PFSK-1 (cell line): ENCODE results near the gene GALNT14.

ENCODE experiments used
- FOXP2 ChIP-seq: optimal IDR thresholded peaks from 2 replicates; pipeline ENCODE3; 2011; ENCODE audit warnings: borderline replicate concordance, control low read depth, inconsistent platforms; ENCODE audit not compliant: insufficient read depth; ENCODE audit errors: extremely low read length, extremely low read depth
- POLR2AphosphoS5 ChIP-seq: IDR thresholded peaks from 2 replicates; pipeline ENCODE4 v1.6.1; 2012; ENCODE audit warnings: low read depth, mild to moderate bottlenecking, control low read depth, low read length, moderate library complexity
- SIN3A ChIP-seq: IDR thresholded peaks from 2 replicates; pipeline ENCODE4 v1.6.1; 2012; ENCODE audit warnings: mild to moderate bottlenecking, low read length, moderate library complexity, borderline replicate concordance; ENCODE audit not compliant: insufficient read depth
- TAF1 ChIP-seq: IDR thresholded peaks from 2 replicates; pipeline ENCODE4 v1.6.1; 2012; ENCODE audit warnings: low read length, control low read depth, borderline replicate concordance; ENCODE audit not compliant: insufficient read depth
- TF ChIP-seq, protein P1 (sequence below), 2 experiments: IDR thresholded peaks; 2 replicates each; pipeline versions ENCODE4 v1.6.1 to v1.8.0; 2011 to 2012; ENCODE audit warnings: low read depth in 2 of 2, low read length in 2 of 2, control low read depth in 1 of 2, inconsistent platforms in 1 of 2, mild to moderate bottlenecking in 1 of 2, moderate library complexity in 1 of 2; ENCODE audit not compliant: insufficient read depth in 1 of 2

DNA sequence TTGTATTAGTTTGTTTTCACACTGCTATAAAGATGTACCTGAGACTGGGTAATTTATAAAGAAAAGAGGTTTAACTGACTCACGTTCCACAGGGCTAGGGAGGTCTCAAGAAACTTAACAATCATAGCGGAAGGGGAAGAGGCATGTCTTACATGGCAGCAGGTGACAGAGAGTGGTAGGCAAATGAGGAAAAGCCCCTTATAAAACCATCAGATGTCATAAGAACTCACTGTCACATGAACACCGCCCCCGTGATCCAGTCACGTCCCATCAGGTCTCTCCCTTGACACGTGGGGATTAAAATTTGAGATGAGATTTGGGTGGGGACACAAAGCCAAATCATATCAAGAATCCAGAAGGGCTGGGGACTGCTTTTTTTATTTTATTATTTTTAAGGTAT lies 120.0 kb downstream of the GALNT14 start:
- TF ChIP-seq POLR2AphosphoS5 = no peak
- TF ChIP-seq FOXP2 = no peak
- TF ChIP-seq TAF1 = no peak
- TF ChIP-seq, protein P1, sequence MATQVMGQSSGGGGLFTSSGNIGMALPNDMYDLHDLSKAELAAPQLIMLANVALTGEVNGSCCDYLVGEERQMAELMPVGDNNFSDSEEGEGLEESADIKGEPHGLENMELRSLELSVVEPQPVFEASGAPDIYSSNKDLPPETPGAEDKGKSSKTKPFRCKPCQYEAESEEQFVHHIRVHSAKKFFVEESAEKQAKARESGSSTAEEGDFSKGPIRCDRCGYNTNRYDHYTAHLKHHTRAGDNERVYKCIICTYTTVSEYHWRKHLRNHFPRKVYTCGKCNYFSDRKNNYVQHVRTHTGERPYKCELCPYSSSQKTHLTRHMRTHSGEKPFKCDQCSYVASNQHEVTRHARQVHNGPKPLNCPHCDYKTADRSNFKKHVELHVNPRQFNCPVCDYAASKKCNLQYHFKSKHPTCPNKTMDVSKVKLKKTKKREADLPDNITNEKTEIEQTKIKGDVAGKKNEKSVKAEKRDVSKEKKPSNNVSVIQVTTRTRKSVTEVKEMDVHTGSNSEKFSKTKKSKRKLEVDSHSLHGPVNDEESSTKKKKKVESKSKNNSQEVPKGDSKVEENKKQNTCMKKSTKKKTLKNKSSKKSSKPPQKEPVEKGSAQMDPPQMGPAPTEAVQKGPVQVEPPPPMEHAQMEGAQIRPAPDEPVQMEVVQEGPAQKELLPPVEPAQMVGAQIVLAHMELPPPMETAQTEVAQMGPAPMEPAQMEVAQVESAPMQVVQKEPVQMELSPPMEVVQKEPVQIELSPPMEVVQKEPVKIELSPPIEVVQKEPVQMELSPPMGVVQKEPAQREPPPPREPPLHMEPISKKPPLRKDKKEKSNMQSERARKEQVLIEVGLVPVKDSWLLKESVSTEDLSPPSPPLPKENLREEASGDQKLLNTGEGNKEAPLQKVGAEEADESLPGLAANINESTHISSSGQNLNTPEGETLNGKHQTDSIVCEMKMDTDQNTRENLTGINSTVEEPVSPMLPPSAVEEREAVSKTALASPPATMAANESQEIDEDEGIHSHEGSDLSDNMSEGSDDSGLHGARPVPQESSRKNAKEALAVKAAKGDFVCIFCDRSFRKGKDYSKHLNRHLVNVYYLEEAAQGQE (IDR thresholded peaks at IDR 0.05; ENCODE audit: insufficient read depth in 1 of 2, low read depth in 2 of 2, low read length in 2 of 2) = no peak
- TF ChIP-seq SIN3A = no peak
